Parietal lobe (tissue), 2 donors: ENCODE data around the gene MEIS2. TPM values are rescaled to one million over a fixed set of nuclear protein-coding genes. Genes with fewer than 3 reads are reported as not detected.

Experiments
- small RNA-seq: library from RNA; depleted of rRNA; stranded (forward); fragments of <200 nt; gene quantifications from one replicate; pipeline ENCODE3, GENCODE V24; 2014; ENCODE audit warnings: low replicate concordance
- total RNA-seq: library from RNA; depleted of rRNA; stranded (reverse); fragments of >200 nt; gene quantifications from one replicate; pipeline ENCODE4 v1.2.3, GENCODE V29; 2014

Gene MEIS2
- 283 TPM for total RNA-seq

GRCh38 chr15:37100109-37100965 lies at the start of gene MEIS2:
TSS of gene MEIS2 (minus strand) at chr15:37100549. CDS start at chr15:37099466, 1,083 bp downstream.

Small RNA genes within 50 kb of the gene (small RNA-seq; reads per million reads assigned to genes)
- gene MIR8063 = not detected
- not detected for gene RF00012
- gene RF00019 = not detected
